BLaER1 (cell line): ENCODE results near the gene RSPRY1.
"Not testable (repeated sequence)": the region's sequence is repeated elsewhere in the genome, so short reads cannot be mapped to it uniquely, and the experiment has no call there.

Experiments
- H3K27ac ChIP-seq: shearing (Covaris generic); formaldehyde crosslinking; 2 replicates; pipeline ENCODE4 v1.8.1; 2022
- H3K27me3 ChIP-seq: shearing (Covaris generic); formaldehyde crosslinking; 2 replicates; pipeline ENCODE4 v1.8.1; 2022
- H3K36me3 ChIP-seq: shearing (Covaris generic); formaldehyde crosslinking; 2 replicates; pipeline ENCODE4 v1.8.1; 2022
- H3K4me1 ChIP-seq: shearing (Covaris generic); formaldehyde crosslinking; 2 replicates; pipeline ENCODE4 v1.8.1; 2022
- H3K4me2 ChIP-seq: shearing (Covaris generic); formaldehyde crosslinking; 2 replicates; pipeline ENCODE4 v1.8.1; 2022
- H3K4me3 ChIP-seq: shearing (Covaris generic); formaldehyde crosslinking; 2 replicates; pipeline ENCODE4 v1.8.1; 2022
- H3K9ac ChIP-seq: shearing (Covaris generic); formaldehyde crosslinking; 2 replicates; pipeline ENCODE4 v1.8.1; 2022
- H3K9me3 ChIP-seq: shearing (Covaris generic); formaldehyde crosslinking; 2 replicates; pipeline ENCODE4 v1.8.1; 2022
- H4K20me1 ChIP-seq: shearing (Covaris generic); formaldehyde crosslinking; 2 replicates; pipeline ENCODE4 v1.8.1; 2022
- Cebpa-rat ChIP-seq: shearing (Covaris generic); IDR thresholded peaks from 2 replicates; pipeline ENCODE4 v1.8.1; 2022

RSPRY1 gene

GRCh38 chr16:57192146-57192545 is 6.0 kb downstream of the RSPRY1 start:
- H3K9me3 ChIP-seq: no peaks in the 10 kb centered on the region
- no peak overlapping the region for H3K4me2 ChIP-seq
- TF ChIP-seq Cebpa-rat: no peak
- H3K27ac ChIP-seq: no peak overlapping the region
- H3K4me1 ChIP-seq: peaks cover 16% of the 10 kb centered on the region
- no peak overlapping the region for H3K4me3 ChIP-seq
- no peak overlapping the region for H3K9ac ChIP-seq
- H3K36me3 ChIP-seq: peaks cover 37% of the 10 kb centered on the region
- H4K20me1 ChIP-seq: peaks cover 99% of the 10 kb centered on the region
- no peaks in the 10 kb centered on the region for H3K27me3 ChIP-seq

GRCh38 chr16:57192720-57193486 is 6.8 kb downstream of the RSPRY1 start:
- peaks cover 43% of the 10 kb centered on the region for H3K36me3 ChIP-seq
- no peaks in the 10 kb centered on the region for H3K27me3 ChIP-seq
- no peak overlapping the region for H3K27ac ChIP-seq
- peaks cover 8% of the 10 kb centered on the region for H3K4me1 ChIP-seq
- H3K4me3 ChIP-seq: no peak overlapping the region
- H3K9me3 ChIP-seq: peaks cover 3% of the 10 kb centered on the region; the same call in 1 of the 2 replicates
- H3K9ac ChIP-seq: no peak overlapping the region
- no peak overlapping the region for H3K4me2 ChIP-seq
- peaks cover 98% of the 10 kb centered on the region for H4K20me1 ChIP-seq
- TF ChIP-seq Cebpa-rat: no peak

DNA sequence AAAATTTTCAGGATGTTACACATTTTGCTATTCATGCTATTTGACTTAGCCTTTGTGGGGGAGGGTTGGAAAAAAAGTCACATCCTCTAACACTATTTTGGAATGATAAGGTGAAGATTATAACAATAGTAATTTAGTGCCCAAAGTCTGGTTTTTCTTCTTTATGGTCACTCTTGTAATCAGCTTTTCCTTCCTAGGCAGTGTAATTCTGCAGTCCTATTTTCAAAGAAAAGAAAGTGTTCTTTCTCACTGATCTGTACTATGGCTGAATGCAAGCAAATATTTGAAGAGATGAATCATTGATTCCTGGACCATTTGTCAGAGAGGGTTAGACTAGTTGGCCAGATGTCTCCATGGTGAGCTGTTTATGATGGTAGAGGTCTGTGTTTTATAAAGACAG is 8.4 kb downstream of the RSPRY1 start:
- Histone ChIP-seq H3K4me1 (no peaks in the 10 kb centered on the region), H4K20me1 (peaks cover 83% of the 10 kb centered on the region), H3K27me3 (no peaks in the 10 kb centered on the region), H3K4me3 (no peak overlapping the region), H3K9ac (no peak overlapping the region), H3K36me3 (peaks cover 54% of the 10 kb centered on the region), H3K4me2 (no peak overlapping the region), H3K27ac (no peak overlapping the region), H3K9me3 (peaks cover 13% of the 10 kb centered on the region)
- TF ChIP-seq Cebpa-rat: no peak

- Histone ChIP-seq H3K36me3 (peaks cover 45% of the 10 kb centered on the region), H3K4me2 (no peak overlapping the region), H3K27ac (no peak overlapping the region), H3K4me1 (no peaks in the 10 kb centered on the region), H3K4me3 (no peak overlapping the region), H3K27me3 (no peaks in the 10 kb centered on the region), H3K9me3 (peaks cover 15% of the 10 kb centered on the region), H4K20me1 (peaks cover 66% of the 10 kb centered on the region), H3K9ac (no peak overlapping the region)
- no peak for TF ChIP-seq Cebpa-rat
These were observed 10.2 kb downstream of the RSPRY1 start for GRCh38 chr16:57196286-57196685.

GRCh38 chr16:57196753-57197152 is 10.6 kb downstream of the RSPRY1 start:
- peaks cover 45% of the 10 kb centered on the region for H3K36me3 ChIP-seq
- no peak overlapping the region for H3K9ac ChIP-seq
- no peak overlapping the region for H3K4me3 ChIP-seq
- H3K4me2 ChIP-seq: no peak overlapping the region
- peaks cover 15% of the 10 kb centered on the region for H3K9me3 ChIP-seq
- no peak for TF ChIP-seq Cebpa-rat
- no peaks in the 10 kb centered on the region for H3K4me1 ChIP-seq
- no peaks in the 10 kb centered on the region for H3K27me3 ChIP-seq
- H3K27ac ChIP-seq: no peak overlapping the region
- H4K20me1 ChIP-seq: peaks cover 61% of the 10 kb centered on the region

DNA sequence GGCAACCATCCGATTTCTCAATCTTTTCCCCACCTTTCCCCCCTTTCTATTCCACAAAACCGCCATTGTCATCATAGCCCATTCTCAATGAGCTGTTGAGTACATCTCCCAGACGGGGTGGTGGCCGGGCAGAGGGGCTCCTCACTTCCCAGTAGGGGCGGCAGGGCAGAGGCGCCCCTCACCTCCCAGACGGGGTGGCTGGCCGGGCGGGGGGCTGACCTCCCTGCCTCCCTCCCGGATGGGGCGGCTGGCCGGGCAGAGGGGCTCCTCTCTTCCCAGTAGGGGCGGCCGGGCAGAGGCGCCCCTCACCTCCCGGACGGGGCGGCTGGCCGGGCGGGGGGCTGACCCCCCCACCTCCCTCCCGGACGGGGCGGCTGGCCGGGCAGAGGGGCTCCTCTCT is 14.2 kb downstream of the RSPRY1 start:
- not testable (repeated sequence) for H3K4me3 ChIP-seq, H3K27me3 ChIP-seq, H3K4me2 ChIP-seq, H3K9ac ChIP-seq, H3K4me1 ChIP-seq, H3K27ac ChIP-seq
- peaks cover 50% of the 10 kb centered on the region for H4K20me1 ChIP-seq
- peaks cover 53% of the 10 kb centered on the region for H3K36me3 ChIP-seq
- peaks cover 15% of the 10 kb centered on the region for H3K9me3 ChIP-seq

GRCh38 chr16:57200926-57201325 is 14.8 kb downstream of the RSPRY1 start:
- not testable (repeated sequence) for H3K4me2 ChIP-seq, H3K27me3 ChIP-seq, H3K4me3 ChIP-seq, H3K27ac ChIP-seq, H3K4me1 ChIP-seq, H3K9ac ChIP-seq
- Histone ChIP-seq H3K36me3 (peaks cover 55% of the 10 kb centered on the region), H3K9me3 (peaks cover 15% of the 10 kb centered on the region), H4K20me1 (peaks cover 45% of the 10 kb centered on the region)

GRCh38 chr16:57202095-57202886 is 16.2 kb downstream of the RSPRY1 start:
- Histone ChIP-seq H3K9me3 (peaks cover 15% of the 10 kb centered on the region), H3K9ac (no peak overlapping the region), H3K4me3 (no peak overlapping the region), H3K27ac (no peak overlapping the region), H3K36me3 (peaks cover 61% of the 10 kb centered on the region), H3K4me1 (no peaks in the 10 kb centered on the region), H3K27me3 (no peaks in the 10 kb centered on the region), H4K20me1 (peaks cover 43% of the 10 kb centered on the region), H3K4me2 (no peak overlapping the region)
- no peak for TF ChIP-seq Cebpa-rat

DNA sequence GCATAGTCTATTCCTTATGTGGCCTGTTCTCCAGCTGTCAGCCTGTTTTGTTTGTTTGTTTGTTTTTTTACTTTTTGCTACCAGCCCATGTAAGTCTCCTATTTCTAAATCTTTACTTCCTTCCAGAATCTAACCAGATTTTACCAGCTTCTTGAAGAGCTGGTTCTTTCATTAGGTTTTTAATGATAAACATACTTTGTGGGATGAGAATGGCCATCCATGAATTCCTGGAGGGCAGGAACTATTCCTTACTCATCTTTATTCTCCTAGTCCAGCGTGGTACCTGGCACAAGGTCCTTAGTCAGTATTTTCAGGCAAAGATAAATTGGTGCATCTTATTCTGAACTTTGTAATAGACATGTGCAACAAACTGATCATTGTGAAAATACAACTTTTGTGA is 17.3 kb downstream of the RSPRY1 start:
- Histone ChIP-seq H3K4me2 (no peak overlapping the region), H3K36me3 (peaks cover 64% of the 10 kb centered on the region), H3K27ac (no peak overlapping the region), H3K9ac (no peak overlapping the region), H3K4me1 (no peaks in the 10 kb centered on the region), H3K9me3 (peaks cover 12% of the 10 kb centered on the region), H3K4me3 (no peak overlapping the region), H4K20me1 (peaks cover 37% of the 10 kb centered on the region), H3K27me3 (no peaks in the 10 kb centered on the region)
- no peak for TF ChIP-seq Cebpa-rat

- no peak overlapping the region for H3K9ac ChIP-seq
- no peaks in the 10 kb centered on the region for H3K27me3 ChIP-seq
- H3K4me2 ChIP-seq: no peak overlapping the region
- no peak for TF ChIP-seq Cebpa-rat
- no peak overlapping the region for H3K27ac ChIP-seq
- peaks cover 64% of the 10 kb centered on the region for H3K36me3 ChIP-seq
- peaks cover 37% of the 10 kb centered on the region for H4K20me1 ChIP-seq
- H3K4me3 ChIP-seq: no peak overlapping the region
- no peaks in the 10 kb centered on the region for H3K4me1 ChIP-seq
- peaks cover under 1% of the 10 kb centered on the region; the same call in 1 of the 2 replicates for H3K9me3 ChIP-seq
These were observed 18.5 kb downstream of the RSPRY1 start for GRCh38 chr16:57204675-57205074.
